GM19193 (cell line): ENCODE measurements around the gene SLC25A39.

Experiments used
- POLR2A ChIP-seq: IDR thresholded peaks from 4 replicates; pipeline ENCODE4 v1.6.1; 2011; ENCODE audit not compliant: insufficient read depth, insufficient read length; ENCODE audit errors: extremely low read depth

SLC25A39 gene

GRCh38 chr17:44280392-44280937 lies 44.2 kb downstream of the SLC25A39 start:
- TF ChIP-seq POLR2A, result no peak

- TF ChIP-seq POLR2A, result no peak
Observed at GRCh38 chr17:44279666-44280391, 44.8 kb downstream of the SLC25A39 start.

- no peak for TF ChIP-seq POLR2A
Observed at GRCh38 chr17:44279346-44279665, 45.3 kb downstream of the SLC25A39 start.

DNA sequence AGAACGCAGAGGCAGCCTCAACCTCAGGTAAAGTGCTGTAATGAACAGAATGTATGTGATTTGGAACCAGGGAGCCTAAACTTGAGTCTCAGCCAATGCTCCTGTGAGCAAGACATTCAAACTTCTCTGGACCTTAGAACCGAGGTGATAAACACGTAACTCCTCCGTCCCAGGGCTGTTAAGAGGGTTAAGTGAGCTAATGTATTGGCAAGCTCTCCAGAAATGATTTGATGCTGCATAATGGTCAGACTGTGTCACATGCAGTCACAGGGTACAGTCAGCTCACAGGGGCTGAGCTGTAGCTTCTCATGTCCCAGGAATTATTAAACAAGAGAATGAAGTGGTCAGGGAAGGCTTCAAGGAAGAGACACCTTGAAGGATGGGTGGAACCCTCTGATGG lies 46.6 kb downstream of the SLC25A39 start:
- no peak for TF ChIP-seq POLR2A

- no peak for TF ChIP-seq POLR2A
Observed at GRCh38 chr17:44273607-44274006, 51.0 kb downstream of the SLC25A39 start.

- no peak for TF ChIP-seq POLR2A
Observed at GRCh38 chr17:44272954-44273353, 51.7 kb downstream of the SLC25A39 start.

GRCh38 chr17:44272321-44272951 lies 52.2 kb downstream of the SLC25A39 start:
- no peak for TF ChIP-seq POLR2A
